Cardiac fibroblast (primary cell): ENCODE measurements around the gene STK17B.
A peak's percentile ranks its signal among the peaks of the same experiment; 100 is the strongest.

Source experiments
- DNase-seq, 2 donors: peaks; one replicate each; pipeline versions ENCODE4 v3.0.0 to v3.0.0-alpha.2; 2010; ENCODE audit warnings: low read depth in 2 of 2
- H3K4me3 ChIP-seq, 2 donors: replicated peaks in 1 of 2; 1 replicate in 1 of 2; 2 replicates in 1 of 2; pipeline ENCODE4 v1.5.1; 2011; ENCODE audit warnings: low read depth in 2 of 2, low read length in 2 of 2, mild to moderate bottlenecking in 2 of 2, moderate library complexity in 1 of 2
- TF ChIP-seq, protein P1 (sequence below): IDR thresholded peaks from one replicate; pipeline ENCODE4 v1.5.1; 2011; ENCODE audit warnings: low read depth, mild to moderate bottlenecking, low read length, inconsistent platforms

STK17B gene

DNA sequence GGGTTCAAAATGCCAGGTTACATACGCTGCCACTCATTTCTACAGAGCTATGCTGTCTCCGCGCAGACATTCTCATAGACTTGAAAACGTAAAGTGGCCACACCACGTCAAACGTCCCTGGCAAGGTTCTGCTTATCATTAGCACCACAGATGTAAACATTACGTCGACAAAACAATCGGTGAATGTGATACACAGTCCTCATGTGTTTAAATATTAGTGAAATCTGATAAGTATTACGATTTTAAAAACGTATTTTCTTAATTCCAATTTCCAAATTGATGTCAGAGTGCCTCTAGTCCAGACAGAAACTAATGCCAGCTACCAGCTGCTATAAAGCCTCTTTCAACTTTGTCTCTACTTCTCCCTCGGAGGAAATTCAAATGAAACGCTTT is 1.2 kb downstream of the STK17B start:
- peak; percentile 63 for DNase-seq

DNA sequence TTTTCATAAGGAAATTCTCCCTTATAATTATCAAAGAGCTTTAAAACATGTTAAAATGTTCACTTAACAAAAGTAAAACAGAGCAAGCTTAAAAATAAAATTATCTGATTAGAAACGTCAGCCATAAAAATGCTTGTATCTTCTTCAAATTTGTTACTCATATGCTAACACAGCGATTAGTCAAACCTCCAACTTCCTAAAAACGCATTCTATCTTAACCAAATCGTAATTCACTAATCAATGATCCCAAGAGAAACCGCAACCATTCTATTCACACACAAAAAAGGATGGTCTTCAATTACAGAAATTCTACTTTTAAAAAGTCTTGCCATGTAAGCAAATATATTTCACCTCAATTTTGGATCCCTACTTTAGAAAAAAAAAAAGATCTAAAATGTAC is 1.9 kb downstream of the STK17B start:
- TF ChIP-seq, protein P1, sequence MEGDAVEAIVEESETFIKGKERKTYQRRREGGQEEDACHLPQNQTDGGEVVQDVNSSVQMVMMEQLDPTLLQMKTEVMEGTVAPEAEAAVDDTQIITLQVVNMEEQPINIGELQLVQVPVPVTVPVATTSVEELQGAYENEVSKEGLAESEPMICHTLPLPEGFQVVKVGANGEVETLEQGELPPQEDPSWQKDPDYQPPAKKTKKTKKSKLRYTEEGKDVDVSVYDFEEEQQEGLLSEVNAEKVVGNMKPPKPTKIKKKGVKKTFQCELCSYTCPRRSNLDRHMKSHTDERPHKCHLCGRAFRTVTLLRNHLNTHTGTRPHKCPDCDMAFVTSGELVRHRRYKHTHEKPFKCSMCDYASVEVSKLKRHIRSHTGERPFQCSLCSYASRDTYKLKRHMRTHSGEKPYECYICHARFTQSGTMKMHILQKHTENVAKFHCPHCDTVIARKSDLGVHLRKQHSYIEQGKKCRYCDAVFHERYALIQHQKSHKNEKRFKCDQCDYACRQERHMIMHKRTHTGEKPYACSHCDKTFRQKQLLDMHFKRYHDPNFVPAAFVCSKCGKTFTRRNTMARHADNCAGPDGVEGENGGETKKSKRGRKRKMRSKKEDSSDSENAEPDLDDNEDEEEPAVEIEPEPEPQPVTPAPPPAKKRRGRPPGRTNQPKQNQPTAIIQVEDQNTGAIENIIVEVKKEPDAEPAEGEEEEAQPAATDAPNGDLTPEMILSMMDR: no peak
- DNase-seq: peak in 1 of 2 donors; percentile 28
- H3K4me3 ChIP-seq: peak overlapping the region; percentile 83 to 84

More for the DNA sequence above, 1.2 kb downstream of the STK17B start:
- H3K4me3 ChIP-seq: peak overlapping the region; percentile 83 to 84
- TF ChIP-seq, protein P1: no peak

DNA sequence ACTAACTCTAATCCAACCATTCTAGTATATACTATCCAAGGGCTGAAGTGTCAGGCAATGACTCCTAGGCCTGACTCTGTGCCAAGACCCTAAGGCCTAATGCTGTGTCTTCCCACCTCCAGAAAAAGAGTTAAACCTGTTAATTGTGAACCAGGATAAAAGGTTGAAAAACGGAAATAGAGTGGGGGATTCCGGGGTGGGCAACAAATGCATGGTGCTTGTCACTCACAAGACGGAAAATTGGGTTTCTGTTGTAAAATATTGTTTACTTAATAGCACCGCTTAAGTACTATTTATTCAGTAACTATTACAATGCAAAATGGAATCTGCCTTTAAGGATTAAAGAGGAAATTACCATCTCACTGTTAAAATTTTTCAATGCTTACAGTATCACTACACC is 3.2 kb downstream of the STK17B start:
- peak; percentile 16 to 67 for DNase-seq
- no peak overlapping the region for H3K4me3 ChIP-seq
- TF ChIP-seq, protein P1: no peak

DNA sequence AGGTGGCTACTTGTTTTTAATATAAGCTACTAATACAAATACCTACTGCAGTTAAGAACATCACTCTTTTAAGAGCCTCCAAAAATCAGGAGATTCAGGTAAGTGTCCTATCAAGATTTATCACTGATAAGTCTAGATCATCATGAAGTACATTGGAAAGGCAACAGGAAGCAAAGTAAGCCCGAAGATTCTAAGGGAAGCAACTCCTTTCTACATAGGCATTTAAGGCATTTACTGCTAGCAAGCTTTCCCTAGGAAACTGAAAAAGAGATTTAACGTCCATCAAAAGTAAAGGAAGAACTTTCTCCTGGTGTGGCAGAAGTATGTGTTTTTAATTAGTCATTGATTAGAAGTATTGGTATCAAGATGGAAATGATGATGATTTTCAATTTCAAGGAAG is 3.7 kb downstream of the STK17B start:
- peak in 1 of 2 donors; percentile 20 for DNase-seq
- TF ChIP-seq, protein P1: no peak
- no peak overlapping the region for H3K4me3 ChIP-seq

DNA sequence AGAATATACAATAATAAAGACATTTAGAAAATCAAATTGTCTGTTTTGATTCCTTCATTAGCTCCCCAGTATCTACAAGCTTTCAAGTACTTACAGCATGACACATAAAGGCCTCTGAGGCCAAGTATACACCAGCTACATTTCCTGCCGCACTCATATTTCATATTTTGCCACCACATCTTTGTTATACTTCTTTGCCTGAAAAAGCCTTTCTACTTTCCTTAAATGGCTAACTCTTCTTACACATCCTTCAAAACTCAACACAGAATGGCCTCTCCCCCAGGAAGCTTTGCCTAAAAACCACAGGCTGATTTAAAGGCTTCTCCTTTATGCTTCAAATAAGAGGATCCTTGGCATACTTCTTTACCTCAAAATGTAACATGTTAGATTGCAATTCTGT is 4.5 kb downstream of the STK17B start:
- H3K4me3 ChIP-seq: no peak overlapping the region
- peak; percentile 61 to 78 for DNase-seq

DNA sequence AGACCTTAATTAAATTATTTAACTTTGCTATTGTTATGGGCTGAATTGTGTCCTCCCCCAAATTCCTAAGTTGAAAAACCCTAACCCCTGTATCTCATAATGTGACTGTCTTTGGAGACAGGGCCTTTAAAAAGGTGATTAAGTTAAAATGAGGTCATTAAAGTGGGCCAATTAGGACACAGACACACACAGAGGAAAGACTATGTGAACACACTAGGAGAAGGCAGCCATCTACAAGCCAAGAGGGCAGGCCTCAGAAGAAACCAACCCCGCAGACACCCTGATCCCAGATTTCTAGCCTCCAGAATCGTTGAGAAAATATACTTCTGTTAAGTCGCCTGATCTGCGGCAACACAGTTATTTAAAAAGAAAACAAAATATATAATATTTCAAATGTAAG is 6.4 kb downstream of the STK17B start:
- TF ChIP-seq, protein P1: no peak
- H3K4me3 ChIP-seq: no peak overlapping the region
- no peak for DNase-seq

More for the DNA sequence above, 4.5 kb downstream of the STK17B start:
- TF ChIP-seq, protein P1: no peak

DNA sequence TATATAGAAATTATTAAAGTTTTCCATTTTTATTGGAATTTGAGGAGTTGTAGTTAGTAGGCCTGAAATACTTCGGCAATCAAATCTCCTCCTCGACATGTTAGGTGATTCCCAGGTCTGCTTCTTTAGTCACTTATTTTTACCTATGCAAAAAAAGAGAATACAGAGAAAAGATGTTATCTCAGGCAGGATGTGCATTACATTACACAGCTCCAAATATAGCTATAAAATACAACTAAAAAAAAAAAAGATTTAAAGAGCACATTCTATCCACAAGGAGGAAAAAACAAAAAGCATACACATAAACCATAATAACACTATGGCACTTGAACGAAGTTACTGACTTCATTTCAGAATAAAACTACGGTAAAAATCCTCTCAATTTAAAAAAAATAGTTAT is 8.1 kb downstream of the STK17B start:
- no peak for DNase-seq
- TF ChIP-seq, protein P1: peak; percentile 9
- no peak overlapping the region for H3K4me3 ChIP-seq
